Hepatocyte (in vitro differentiated cells): ENCODE measurements around the gene UBASH3A. TPM values are rescaled to one million over a fixed set of nuclear protein-coding genes. Genes with fewer than 3 reads are reported as not detected.

Experiments used
- DNase-seq: peaks from one replicate; pipeline ENCODE4 v3.0.0-alpha.2; 2016; ENCODE audit warnings: low spot score
- H2AFZ ChIP-seq: fragments of 200-600 bp; sonication (generic); 2 replicates; pipeline ENCODE4 v1.6.0; 2016; ENCODE audit warnings: antibody characterized with exemption, mild to moderate bottlenecking
- H3K27ac ChIP-seq: fragments of 200-600 bp; sonication (generic); 2 replicates; pipeline ENCODE4 v1.5.1; 2016; ENCODE audit warnings: mild to moderate bottlenecking
- H3K27me3 ChIP-seq: fragments of 200-600 bp; sonication (generic); 2 replicates; pipeline ENCODE4 v1.6.1; 2016
- H3K36me3 ChIP-seq: fragments of 200-600 bp; sonication (generic); replicated peaks from 2 replicates; pipeline ENCODE4 v1.5.1; 2016; ENCODE audit warnings: low read depth; ENCODE audit not compliant: insufficient read depth
- H3K4me1 ChIP-seq: fragments of 200-600 bp; sonication (generic); 2 replicates; pipeline ENCODE4 v1.5.1; 2016; ENCODE audit warnings: mild to moderate bottlenecking, moderate library complexity; ENCODE audit not compliant: insufficient read depth
- H3K4me2 ChIP-seq: fragments of 200-600 bp; sonication (generic); 2 replicates; pipeline ENCODE4 v1.6.0; 2016
- H3K4me3 ChIP-seq: fragments of 200-600 bp; sonication (generic); 2 replicates; pipeline ENCODE4 v1.5.1; 2016; ENCODE audit warnings: mild to moderate bottlenecking
- H3K79me2 ChIP-seq: fragments of 200-600 bp; sonication (generic); 2 replicates; pipeline ENCODE4 v1.6.0; 2017; ENCODE audit warnings: mild to moderate bottlenecking
- H3K9me2 ChIP-seq: fragments of 200-600 bp; sonication (generic); replicated peaks from 2 replicates; pipeline ENCODE4 v1.6.0; 2017; ENCODE audit warnings: mild to moderate bottlenecking; ENCODE audit not compliant: insufficient read depth
- H3K9me3 ChIP-seq: fragments of 200-600 bp; sonication (generic); 2 replicates; pipeline ENCODE4 v1.5.1; 2016; ENCODE audit warnings: low read depth, mild to moderate bottlenecking
- H4K20me1 ChIP-seq: fragments of 200-600 bp; sonication (generic); 2 replicates; pipeline ENCODE4 v1.6.0; 2016; ENCODE audit warnings: mild to moderate bottlenecking; ENCODE audit not compliant: insufficient read depth, poor library complexity, severe bottlenecking
- EZH2 ChIP-seq: fragments of 200-600 bp; sonication (generic); IDR thresholded peaks from 2 replicates; pipeline ENCODE4 v1.6.1; 2016; ENCODE audit warnings: antibody characterized with exemption, mild to moderate bottlenecking, borderline replicate concordance
- EZH2phosphoT487 ChIP-seq: fragments of 200-600 bp; sonication (generic); IDR thresholded peaks from one replicate; pipeline ENCODE4 v1.6.1; 2018; ENCODE audit warnings: antibody characterized with exemption, mild to moderate bottlenecking, low read depth, moderate library complexity; ENCODE audit not compliant: unreplicated experiment, severe bottlenecking
- WGBS: methylation state at CpG from one replicate; pipeline ENCODE4 v1.1.6; 2016; ENCODE audit warnings: low lambda C conversion rate; ENCODE audit errors: missing lambda C conversion rate; 5-methylcytosine and 5-hydroxymethylcytosine counted together
- polyA plus RNA-seq: library from polyadenylated mRNA; unstranded; fragments of >200 nt; fragmentation: Nextera tagmentation; extraction: Ambion mirVana; gene quantifications from 2 replicates; pipeline ENCODE4 v1.2.1, GENCODE V29; 2016
- total RNA-seq: library from RNA; depleted of rRNA; stranded (reverse); fragments of >200 nt; gene quantifications from 2 replicates; pipeline ENCODE4 v1.2.3, GENCODE V29; 2014
- TF ChIP-seq, protein P1 (sequence below): fragments of 200-600 bp; sonication (generic); IDR thresholded peaks from 2 replicates; pipeline ENCODE4 v1.5.1; 2016; ENCODE audit warnings: antibody characterized with exemption, mild to moderate bottlenecking; ENCODE audit not compliant: poor library complexity

Gene UBASH3A
- total and polyA plus RNA-seq, 2 experiments from 2014 or later, result not detected

DNA sequence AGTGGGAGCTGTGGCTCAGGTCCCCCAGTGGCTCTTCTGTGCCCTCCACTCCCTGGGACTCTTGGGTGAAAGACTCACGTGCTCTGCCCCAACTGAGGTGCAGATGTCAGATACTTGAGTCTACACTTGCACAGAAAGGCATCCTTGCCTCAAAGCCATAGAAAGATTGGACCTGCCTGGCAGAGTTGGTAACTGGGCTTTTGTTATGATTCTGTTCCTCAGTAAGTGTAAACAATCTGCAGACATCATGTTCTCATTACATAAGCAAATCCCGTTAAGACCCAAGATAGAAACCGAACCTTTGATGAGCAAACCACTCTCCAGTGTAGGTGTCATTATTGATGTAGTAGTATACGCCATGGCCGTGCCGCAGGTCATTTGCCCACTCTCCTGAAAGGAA lies 82.4 kb downstream of the UBASH3A start:
- Histone ChIP-seq H3K27me3 (no peaks in the 10 kb centered on the region), H3K9me2 (no peaks in the 10 kb centered on the region), H3K9me3 (no peaks in the 10 kb centered on the region), H4K20me1 (no peaks in the 10 kb centered on the region), H3K27ac (no peak overlapping the region), H2AFZ (no peak overlapping the region), H3K79me2 (no peaks in the 10 kb centered on the region), H3K4me3 (no peak overlapping the region), H3K4me2 (no peak overlapping the region), H3K4me1 (peaks cover 5% of the 10 kb centered on the region), H3K36me3 (no peaks in the 10 kb centered on the region)
- WGBS, result 72% methylated on average over 6 of the region's 6 CpGs
- DNase-seq, result no peak
- no peak for TF ChIP-seq EZH2
- no peak for TF ChIP-seq EZH2phosphoT487
- TF ChIP-seq, protein P1, sequence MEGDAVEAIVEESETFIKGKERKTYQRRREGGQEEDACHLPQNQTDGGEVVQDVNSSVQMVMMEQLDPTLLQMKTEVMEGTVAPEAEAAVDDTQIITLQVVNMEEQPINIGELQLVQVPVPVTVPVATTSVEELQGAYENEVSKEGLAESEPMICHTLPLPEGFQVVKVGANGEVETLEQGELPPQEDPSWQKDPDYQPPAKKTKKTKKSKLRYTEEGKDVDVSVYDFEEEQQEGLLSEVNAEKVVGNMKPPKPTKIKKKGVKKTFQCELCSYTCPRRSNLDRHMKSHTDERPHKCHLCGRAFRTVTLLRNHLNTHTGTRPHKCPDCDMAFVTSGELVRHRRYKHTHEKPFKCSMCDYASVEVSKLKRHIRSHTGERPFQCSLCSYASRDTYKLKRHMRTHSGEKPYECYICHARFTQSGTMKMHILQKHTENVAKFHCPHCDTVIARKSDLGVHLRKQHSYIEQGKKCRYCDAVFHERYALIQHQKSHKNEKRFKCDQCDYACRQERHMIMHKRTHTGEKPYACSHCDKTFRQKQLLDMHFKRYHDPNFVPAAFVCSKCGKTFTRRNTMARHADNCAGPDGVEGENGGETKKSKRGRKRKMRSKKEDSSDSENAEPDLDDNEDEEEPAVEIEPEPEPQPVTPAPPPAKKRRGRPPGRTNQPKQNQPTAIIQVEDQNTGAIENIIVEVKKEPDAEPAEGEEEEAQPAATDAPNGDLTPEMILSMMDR, result no peak

DNA sequence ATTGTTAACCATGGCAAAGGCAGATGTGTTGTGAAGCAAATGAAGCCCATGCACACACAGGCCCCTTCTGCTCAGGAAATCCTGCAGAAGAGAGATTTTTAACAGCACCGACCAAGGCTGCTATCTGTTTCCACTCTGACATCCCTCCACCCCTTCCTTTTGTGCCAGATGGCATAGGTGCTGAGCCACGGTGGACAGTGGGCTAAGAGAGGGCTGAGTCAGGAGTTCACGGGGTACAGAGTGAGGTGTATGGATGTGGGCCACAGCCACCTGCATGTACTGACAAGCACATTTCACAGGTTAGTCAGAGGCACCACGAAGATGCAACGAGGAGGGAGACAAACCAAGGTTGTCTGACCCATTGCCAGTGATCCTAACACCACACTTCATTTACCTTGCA lies 82.8 kb downstream of the UBASH3A start:
- Histone ChIP-seq H3K27ac (no peak overlapping the region), H3K4me2 (no peak overlapping the region), H3K4me1 (peaks cover 5% of the 10 kb centered on the region), H2AFZ (no peak overlapping the region), H3K4me3 (no peak overlapping the region), H3K9me2 (no peaks in the 10 kb centered on the region), H4K20me1 (no peaks in the 10 kb centered on the region), H3K79me2 (no peaks in the 10 kb centered on the region), H3K36me3 (no peaks in the 10 kb centered on the region), H3K27me3 (no peaks in the 10 kb centered on the region), H3K9me3 (no peaks in the 10 kb centered on the region)
- no peak for DNase-seq
- WGBS, result 85% methylated on average over 5 of the region's 5 CpGs
- TF ChIP-seq EZH2phosphoT487 (no peak), EZH2 (no peak)
- TF ChIP-seq, protein P1, result no peak

DNA sequence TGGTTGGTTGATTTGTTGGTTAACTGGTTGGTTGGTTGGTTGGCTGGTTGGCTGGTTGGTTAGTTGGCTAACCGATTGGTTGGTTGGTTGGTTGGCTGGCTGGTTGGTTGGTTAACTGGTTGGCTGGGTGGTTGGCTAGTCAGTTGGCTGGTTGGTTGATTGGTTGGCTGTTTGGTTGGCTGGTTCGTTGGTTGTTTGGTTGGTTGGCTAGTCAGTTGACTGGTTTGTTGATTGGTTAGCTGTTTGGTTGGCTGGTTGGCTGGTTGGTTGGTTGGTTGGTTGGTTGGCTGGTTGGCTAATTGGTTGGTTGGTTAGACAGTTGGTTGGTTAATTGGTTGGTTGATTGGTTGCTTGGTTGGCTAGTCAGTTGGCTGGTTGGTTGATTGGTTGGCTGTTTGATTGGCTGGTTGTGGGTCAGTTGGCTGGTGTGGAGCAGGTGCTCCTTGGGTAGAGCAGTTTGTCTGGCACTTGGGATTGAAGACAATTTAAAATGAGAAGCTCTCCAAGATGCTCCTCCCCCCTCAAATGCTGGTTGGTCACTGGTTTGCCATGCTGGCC lies 85.4 kb downstream of the UBASH3A start:
- no peaks in the 10 kb centered on the region for H3K36me3 ChIP-seq
- no peak for TF ChIP-seq EZH2phosphoT487
- H3K4me1 ChIP-seq, result peaks cover 10% of the 10 kb centered on the region

DNA sequence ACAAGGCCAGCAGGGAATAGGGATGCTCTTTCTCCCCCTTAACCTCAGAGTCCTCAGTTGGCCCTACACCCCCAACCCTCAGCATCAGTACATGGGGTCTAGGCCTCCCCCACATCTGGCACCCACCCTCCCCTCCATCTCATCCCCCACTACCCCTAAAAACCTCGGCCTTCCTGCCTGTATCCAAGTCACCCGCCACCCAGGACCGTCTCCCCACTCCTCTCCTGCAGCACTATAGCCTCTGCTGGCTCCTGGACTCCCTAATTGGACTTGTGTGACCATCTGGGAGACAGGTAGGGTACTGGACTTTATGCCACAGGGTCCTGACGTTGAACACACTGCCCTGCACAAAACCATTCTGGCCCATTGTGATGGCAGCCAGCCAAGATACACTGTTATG lies 86.3 kb downstream of the UBASH3A start:
- 86% methylated on average over 4 of the region's 4 CpGs for WGBS
- H3K79me2 ChIP-seq, result no peaks in the 10 kb centered on the region
- no peaks in the 10 kb centered on the region for H3K27me3 ChIP-seq
- no peaks in the 10 kb centered on the region for H3K9me2 ChIP-seq
- H3K4me3 ChIP-seq, result no peak overlapping the region
- H4K20me1 ChIP-seq, result no peaks in the 10 kb centered on the region
- no peak overlapping the region for H3K4me2 ChIP-seq
- H3K36me3 ChIP-seq, result no peaks in the 10 kb centered on the region
- no peaks in the 10 kb centered on the region for H3K9me3 ChIP-seq
- no peak for DNase-seq
- H3K27ac ChIP-seq, result no peak overlapping the region
- TF ChIP-seq EZH2phosphoT487, result no peak
- H3K4me1 ChIP-seq, result peaks cover 11% of the 10 kb centered on the region
- no peak overlapping the region for H2AFZ ChIP-seq

More for the DNA sequence above, 85.4 kb downstream of the UBASH3A start:
- Histone ChIP-seq H3K4me3 (no peak overlapping the region), H3K4me2 (no peak overlapping the region), H3K9me3 (no peaks in the 10 kb centered on the region), H3K27me3 (no peaks in the 10 kb centered on the region), H3K27ac (no peak overlapping the region), H3K9me2 (no peaks in the 10 kb centered on the region), H4K20me1 (no peaks in the 10 kb centered on the region), H2AFZ (no peak overlapping the region), H3K79me2 (no peaks in the 10 kb centered on the region)
- WGBS, result 93% methylated on average over 2 of the region's 2 CpGs
- DNase-seq, result no peak
